Measurements from ENCODE around the gene CST4. TPM values are rescaled to one million over a fixed set of nuclear protein-coding genes. Genes with fewer than 3 reads are reported as not detected.
"Not testable (repeated sequence)": the region's sequence is repeated elsewhere in the genome, so short reads cannot be mapped to it uniquely, and the experiment has no call there.

Gene CST4
- total RNA-seq, 1 donor from 2014 or later: not detected

GRCh38 chr20:23687986-23688385 is 852 bp downstream of the CST4 start:
- ATAC-seq (no peak), DNase-seq (no peak)
- H3K9me3 ChIP-seq: no peaks in the 10 kb centered on the region
- no peaks in the 10 kb centered on the region for H3K36me3 ChIP-seq
- TF ChIP-seq CTCF (IDR thresholded peaks at IDR 0.05): no peak
- intact Hi-C loops (cut with DNase I): no loop called here
- H3K4me1 ChIP-seq: peaks cover 7% of the 10 kb centered on the region
- H3K4me3 ChIP-seq: no peak overlapping the region
- H3K27me3 ChIP-seq (ENCODE audit: low read depth): no peaks in the 10 kb centered on the region
- H3K27ac ChIP-seq: no peak overlapping the region

- intact Hi-C loops (cut with DNase I): no loop called here
- Histone ChIP-seq H3K4me1 (no peaks in the 10 kb centered on the region), H3K9me3 (no peaks in the 10 kb centered on the region), H3K4me3 (no peak overlapping the region), H3K27me3 (ENCODE audit: low read depth) (no peaks in the 10 kb centered on the region), H3K27ac (no peak overlapping the region), H3K36me3 (no peaks in the 10 kb centered on the region)
- TF ChIP-seq CTCF (IDR thresholded peaks at IDR 0.05): no peak
- ATAC-seq (no peak), DNase-seq (no peak)
Observed at GRCh38 chr20:23686046-23686750, 2.6 kb downstream of the CST4 start.

- H3K4me1 ChIP-seq; intact Hi-C loops (cut with DNase I); H3K36me3 ChIP-seq; ATAC-seq; H3K27ac ChIP-seq; H3K27me3 ChIP-seq (ENCODE audit: low read depth); H3K4me3 ChIP-seq; H3K9me3 ChIP-seq; DNase-seq: not testable (repeated sequence)
Observed at GRCh38 chr20:23685529-23685896, 3.3 kb downstream of the CST4 start.

GRCh38 chr20:23684261-23684660 is 4.6 kb downstream of the CST4 start:
- no peaks in the 10 kb centered on the region for H3K9me3 ChIP-seq
- no peaks in the 10 kb centered on the region for H3K36me3 ChIP-seq
- no peak for ATAC-seq
- intact Hi-C loops (cut with DNase I): no loop called here
- H3K27ac ChIP-seq: no peak overlapping the region
- no peaks in the 10 kb centered on the region for H3K27me3 ChIP-seq (ENCODE audit: low read depth)
- TF ChIP-seq CTCF (IDR thresholded peaks at IDR 0.05): no peak
- no peak for DNase-seq
- H3K4me1 ChIP-seq: no peaks in the 10 kb centered on the region
- H3K4me3 ChIP-seq: no peak overlapping the region

- ATAC-seq (no peak), DNase-seq (no peak)
- no peaks in the 10 kb centered on the region for H3K27me3 ChIP-seq (ENCODE audit: low read depth)
- intact Hi-C loops (cut with DNase I): no loop called here
- H3K36me3 ChIP-seq: no peaks in the 10 kb centered on the region
- no peaks in the 10 kb centered on the region for H3K9me3 ChIP-seq
- no peaks in the 10 kb centered on the region for H3K4me1 ChIP-seq
- no peak overlapping the region for H3K4me3 ChIP-seq
- no peak for TF ChIP-seq CTCF (IDR thresholded peaks at IDR 0.05)
- H3K27ac ChIP-seq: no peak overlapping the region
Observed at GRCh38 chr20:23683807-23684206, 5.0 kb downstream of the CST4 start.

GRCh38 chr20:23683281-23683680 is 5.6 kb downstream of the CST4 start:
- intact Hi-C loops (cut with DNase I): no loop called here
- no peaks in the 10 kb centered on the region for H3K27me3 ChIP-seq (ENCODE audit: low read depth)
- no peak for DNase-seq
- no peaks in the 10 kb centered on the region for H3K9me3 ChIP-seq
- H3K4me1 ChIP-seq: no peaks in the 10 kb centered on the region
- no peaks in the 10 kb centered on the region for H3K36me3 ChIP-seq
- no peak overlapping the region for H3K27ac ChIP-seq
- TF ChIP-seq CTCF (IDR thresholded peaks at IDR 0.05): no peak
- no peak overlapping the region for H3K4me3 ChIP-seq
- no peak for ATAC-seq

Data from lower lobe of right lung (tissue), 2 donors.